Keratinocyte (primary cell): ENCODE results near the gene SON. TPM values are rescaled to one million over a fixed set of nuclear protein-coding genes. Genes with fewer than 3 reads are reported as not detected.

Experiments
- DNase-seq: peaks from one replicate; pipeline ENCODE4 v3.0.0-alpha.2; 2011; ENCODE audit warnings: low read depth, missing footprints, low spot score
- FAIRE-seq: peaks from 2 replicates; lab custom pipeline; 2011; peaks lifted over from hg19 to GRCh38; lab: Jason Lieb, UNC
- H2AFZ ChIP-seq: 2 replicates; pipeline ENCODE4 v1.6.0; 2012; ENCODE audit warnings: low read length, control low read depth, inconsistent platforms; ENCODE audit not compliant: control insufficient read depth
- H3K27ac ChIP-seq: 2 replicates; pipeline ENCODE4 v1.5.1; 2011; ENCODE audit warnings: low read length; ENCODE audit not compliant: control insufficient read depth, insufficient read depth
- H3K27me3 ChIP-seq: 3 replicates; pipeline ENCODE4 v1.6.0; 2011; ENCODE audit warnings: low read length; ENCODE audit not compliant: control insufficient read depth, insufficient read depth; ENCODE audit errors: extremely low read depth
- H3K36me3 ChIP-seq, 2 experiments: 2 replicates in 1 of 2; 3 replicates in 1 of 2; pipeline ENCODE4 v1.5.1; 2011; ENCODE audit warnings: low read length in 2 of 2, mild to moderate bottlenecking in 1 of 2; ENCODE audit not compliant: control insufficient read depth in 2 of 2, insufficient read depth in 2 of 2; ENCODE audit errors: extremely low read depth in 1 of 2
- H3K4me1 ChIP-seq: 3 replicates; pipeline ENCODE4 v1.5.1; 2011; ENCODE audit warnings: low read length; ENCODE audit not compliant: control insufficient read depth, insufficient read depth; ENCODE audit errors: extremely low read depth
- H3K4me2 ChIP-seq: 3 replicates; pipeline ENCODE4 v1.6.0; 2011; ENCODE audit warnings: low read depth, low read length; ENCODE audit not compliant: control insufficient read depth, insufficient read depth; ENCODE audit errors: extremely low read depth
- H3K4me3 ChIP-seq, 3 experiments: fragments of 200-600 bp in 1 of 3; sonication (generic) in 1 of 3; 2 replicates in 2 of 3; 3 replicates in 1 of 3; pipeline ENCODE4 v1.5.1; 2011 to 2016; ENCODE audit warnings: low read length in 3 of 3, mild to moderate bottlenecking in 3 of 3, control low read depth in 2 of 3, inconsistent platforms in 1 of 3, low read depth in 1 of 3, mixed read lengths in 1 of 3, mixed run types in 1 of 3, moderate library complexity in 1 of 3; ENCODE audit not compliant: control insufficient read depth in 2 of 3, insufficient read depth in 2 of 3; ENCODE audit errors: extremely low read depth in 1 of 3
- H3K79me2 ChIP-seq: 2 replicates; pipeline ENCODE4 v1.6.0; 2012; ENCODE audit warnings: low read length; ENCODE audit not compliant: control insufficient read depth, insufficient read depth
- H3K9ac ChIP-seq: 3 replicates; pipeline ENCODE4 v1.6.0; 2011; ENCODE audit warnings: low read length; ENCODE audit not compliant: control insufficient read depth, insufficient read depth; ENCODE audit errors: extremely low read depth
- H3K9me1 ChIP-seq: 3 replicates; pipeline ENCODE4 v1.6.0; 2011; ENCODE audit warnings: low read length; ENCODE audit not compliant: control insufficient read depth, insufficient read depth; ENCODE audit errors: extremely low read depth
- H3K9me3 ChIP-seq: 2 replicates; pipeline ENCODE4 v1.5.1; 2012; ENCODE audit warnings: low read depth, low read length; ENCODE audit not compliant: control insufficient read depth
- H4K20me1 ChIP-seq: 3 replicates; pipeline ENCODE4 v1.6.0; 2011; ENCODE audit warnings: low read length; ENCODE audit not compliant: control insufficient read depth, insufficient read depth; ENCODE audit errors: extremely low read depth
- EZH2 ChIP-seq: IDR thresholded peaks from one replicate; pipeline ENCODE4 v1.6.1; 2012; ENCODE audit warnings: inconsistent platforms, mild to moderate bottlenecking, low read length, moderate library complexity
- dilution Hi-C: fragments of 300-500 bp; cut with MboI; formaldehyde crosslinking; loops from one replicate; pipeline ENCODE4 v1.7.0; 2020; ENCODE audit warnings: low sequenced_read_pairs; ENCODE audit not compliant: extremely low pct_ligation_motif_present
- polyA plus RNA-seq, 5 experiments: library from polyadenylated mRNA; depleted of rRNA in 3 of 5; stranded (reverse) in 3 of 5; stranded (forward) in 1 of 5; unstranded in 1 of 5; fragments of >200 nt; gene quantifications; 1 replicate in 1 of 5; 2 replicates in 3 of 5; 3 replicates in 1 of 5; pipeline versions ENCODE4 v1.2.1 to v1.2.3, GENCODE V29; 2011 to 2012; ENCODE audit warnings: missing spikeins in 2 of 5, low read depth in 1 of 5, low replicate concordance in 1 of 5
- TF ChIP-seq, protein P1 (sequence below), 3 experiments: IDR thresholded peaks in 1 of 3; conservative IDR thresholded peaks in 1 of 3; optimal IDR thresholded peaks in 1 of 3; 2 replicates in 2 of 3; 3 replicates in 1 of 3; pipeline versions ENCODE3 to v1.5.1; 2011; ENCODE audit warnings: low read length in 3 of 3, mild to moderate bottlenecking in 3 of 3, moderate library complexity in 2 of 3, control low read depth in 1 of 3, inconsistent platforms in 1 of 3; ENCODE audit not compliant: insufficient read depth in 2 of 3; ENCODE audit errors: extremely low read depth in 1 of 3

Gene SON
- polyA plus RNA-seq, 1 donor (not counting 4 experiments of a cell fraction or from before 2014, with no cell fraction given): 96.0 TPM

DNA sequence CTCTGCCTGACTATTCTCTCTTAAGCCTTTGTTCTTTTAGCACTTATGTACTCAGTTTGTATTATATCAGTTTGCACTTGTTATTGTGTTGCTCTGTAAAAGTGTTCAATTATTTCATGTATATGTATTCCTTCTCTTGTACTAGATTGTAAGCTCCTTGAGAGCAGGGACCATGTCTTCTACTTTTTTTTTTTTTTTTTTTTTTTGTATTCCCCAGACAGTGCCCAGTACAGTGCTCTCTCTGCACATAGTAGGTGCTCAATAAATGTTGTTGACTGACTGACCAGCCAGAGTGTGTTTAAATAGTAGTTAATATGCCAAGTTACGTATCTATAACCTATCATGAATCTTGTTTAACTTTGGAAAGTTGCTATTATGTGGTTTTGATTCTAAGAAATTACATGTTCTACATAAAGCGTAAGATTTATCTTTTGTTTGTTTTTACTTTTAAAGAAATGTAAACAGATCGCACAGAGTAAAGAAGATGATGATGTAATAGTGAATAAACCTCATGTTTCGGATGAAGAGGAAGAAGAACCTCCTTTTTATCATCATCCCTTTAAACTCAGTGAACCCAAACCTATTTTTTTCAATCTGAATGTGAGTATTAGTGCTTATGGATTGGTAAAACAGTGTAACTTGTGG lies 16.1 kb downstream of the SON start:
- Histone ChIP-seq H3K36me3 (peaks cover 27 to 42% of the 10 kb centered on the region in 2 experiments), H3K79me2 (peaks cover 84% of the 10 kb centered on the region), H3K27ac (no peak overlapping the region)

DNA sequence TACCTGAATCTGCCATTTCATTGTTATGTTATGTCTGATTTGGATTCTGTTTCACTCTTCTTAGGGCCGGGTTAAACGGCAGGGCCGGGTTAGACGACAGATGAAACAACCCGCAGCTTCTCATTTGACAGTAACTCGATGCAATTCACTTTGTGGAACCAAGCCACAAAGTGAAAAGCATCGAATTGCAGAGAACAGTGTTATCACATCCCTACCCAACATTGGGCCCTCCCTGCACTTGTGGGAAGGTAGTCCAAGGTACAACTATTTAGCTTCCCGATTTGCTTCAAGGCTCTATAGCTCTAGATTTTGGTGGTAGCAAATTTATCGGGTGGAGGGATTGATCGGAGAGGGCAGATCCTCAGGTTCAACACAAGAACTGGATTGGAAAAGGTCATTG lies 17.0 kb downstream of the SON start:
- Histone ChIP-seq H4K20me1 (peaks cover 4% of the 10 kb centered on the region), H3K4me3 (no peak overlapping the region), H3K27ac (no peak overlapping the region), H3K4me1 (no peaks in the 10 kb centered on the region), H3K9me1 (no peaks in the 10 kb centered on the region), H3K9me3 (no peaks in the 10 kb centered on the region), H3K36me3 (peaks cover 20 to 34% of the 10 kb centered on the region in 2 experiments), H2AFZ (no peak overlapping the region), H3K9ac (no peak overlapping the region), H3K4me2 (no peak overlapping the region), H3K79me2 (peaks cover 80% of the 10 kb centered on the region), H3K27me3 (no peaks in the 10 kb centered on the region)
- no peak for DNase-seq
- no peak for FAIRE-seq
- TF ChIP-seq EZH2: no peak
- TF ChIP-seq, protein P1, sequence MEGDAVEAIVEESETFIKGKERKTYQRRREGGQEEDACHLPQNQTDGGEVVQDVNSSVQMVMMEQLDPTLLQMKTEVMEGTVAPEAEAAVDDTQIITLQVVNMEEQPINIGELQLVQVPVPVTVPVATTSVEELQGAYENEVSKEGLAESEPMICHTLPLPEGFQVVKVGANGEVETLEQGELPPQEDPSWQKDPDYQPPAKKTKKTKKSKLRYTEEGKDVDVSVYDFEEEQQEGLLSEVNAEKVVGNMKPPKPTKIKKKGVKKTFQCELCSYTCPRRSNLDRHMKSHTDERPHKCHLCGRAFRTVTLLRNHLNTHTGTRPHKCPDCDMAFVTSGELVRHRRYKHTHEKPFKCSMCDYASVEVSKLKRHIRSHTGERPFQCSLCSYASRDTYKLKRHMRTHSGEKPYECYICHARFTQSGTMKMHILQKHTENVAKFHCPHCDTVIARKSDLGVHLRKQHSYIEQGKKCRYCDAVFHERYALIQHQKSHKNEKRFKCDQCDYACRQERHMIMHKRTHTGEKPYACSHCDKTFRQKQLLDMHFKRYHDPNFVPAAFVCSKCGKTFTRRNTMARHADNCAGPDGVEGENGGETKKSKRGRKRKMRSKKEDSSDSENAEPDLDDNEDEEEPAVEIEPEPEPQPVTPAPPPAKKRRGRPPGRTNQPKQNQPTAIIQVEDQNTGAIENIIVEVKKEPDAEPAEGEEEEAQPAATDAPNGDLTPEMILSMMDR (optimal IDR thresholded peaks at IDR 0.05 in 1 of 3, IDR thresholded peaks at IDR 0.05 in 1 of 3, conservative IDR thresholded peaks at IDR 0.05 in 1 of 3; ENCODE audit: extremely low read depth in 1 of 3, insufficient read depth in 2 of 3, low read length in 3 of 3): no peak
- dilution Hi-C loops: no loop called here

More for the DNA sequence above, 16.1 kb downstream of the SON start:
- no peak overlapping the region for H3K4me2 ChIP-seq
- FAIRE-seq (no peak), DNase-seq (no peak)
- peaks cover 7% of the 10 kb centered on the region for H4K20me1 ChIP-seq
- H3K4me1 ChIP-seq: no peaks in the 10 kb centered on the region
- H2AFZ ChIP-seq: no peak overlapping the region
- no peak overlapping the region for H3K4me3 ChIP-seq
- no peak overlapping the region for H3K9ac ChIP-seq
- dilution Hi-C loops: no loop called here
- no peaks in the 10 kb centered on the region for H3K9me1 ChIP-seq
- H3K9me3 ChIP-seq: no peaks in the 10 kb centered on the region
- no peak for TF ChIP-seq EZH2
- TF ChIP-seq, protein P1 (optimal IDR thresholded peaks at IDR 0.05 in 1 of 3, IDR thresholded peaks at IDR 0.05 in 1 of 3, conservative IDR thresholded peaks at IDR 0.05 in 1 of 3; ENCODE audit: extremely low read depth in 1 of 3, insufficient read depth in 2 of 3, low read length in 3 of 3): no peak
- no peaks in the 10 kb centered on the region for H3K27me3 ChIP-seq
